NCI-H526 (cell line): Measurements from ENCODE around the gene MYO7B.
"Not testable (repeated sequence)": the region's sequence is repeated elsewhere in the genome, so short reads cannot be mapped to it uniquely, and the experiment has no call there.

Experiments used
- DNase-seq, 2 experiments: peaks; one replicate each; lab custom pipeline; 2025; lab: John Stamatoyannopoulos, UW

The MYO7B gene

GRCh38 chr2:127523269-127523939 lies 12.1 kb upstream of the MYO7B start:
- no peak for DNase-seq

- not testable (repeated sequence) for DNase-seq
Observed at GRCh38 chr2:127524198-127524834, 11.2 kb upstream of the MYO7B start.

- peak in 1 of 2 experiments; percentile 31 for DNase-seq
Observed at GRCh38 chr2:127525691-127526131, 9.8 kb upstream of the MYO7B start.

- DNase-seq, result peak; percentile 96 to 98
Observed at GRCh38 chr2:127526132-127527000, 9.1 kb upstream of the MYO7B start, which contains the start of gene IWS1. Gene IWS1, minus strand, starts transcription at chr2:127526489. Its CDS starts 281 bp downstream, at chr2:127526208.

- peak in 1 of 2 experiments; percentile 49 for DNase-seq
Observed at GRCh38 chr2:127527001-127527804, 8.3 kb upstream of the MYO7B start.

- DNase-seq, result no peak
Observed at GRCh38 chr2:127528487-127528886, 7.0 kb upstream of the MYO7B start.

GRCh38 chr2:127529416-127529815 lies 6.1 kb upstream of the MYO7B start:
- not testable (repeated sequence) for DNase-seq

GRCh38 chr2:127530245-127531140 lies 5.0 kb upstream of the MYO7B start:
- DNase-seq, result no peak

- DNase-seq, result no peak
Observed at GRCh38 chr2:127531221-127531648, 4.2 kb upstream of the MYO7B start.

GRCh38 chr2:127532296-127532695 lies 3.2 kb upstream of the MYO7B start:
- no peak for DNase-seq

- DNase-seq, result no peak
Observed at GRCh38 chr2:127535918-127536317, 435 bp downstream of the MYO7B start.

- no peak for DNase-seq
Observed at GRCh38 chr2:127536707-127537541, 1.4 kb downstream of the MYO7B start.

GRCh38 chr2:127537644-127538043 lies 2.2 kb downstream of the MYO7B start:
- DNase-seq, result no peak

GRCh38 chr2:127541809-127542208 lies 6.3 kb downstream of the MYO7B start:
- no peak for DNase-seq

- DNase-seq, result no peak
Observed at GRCh38 chr2:127542231-127542630, 6.7 kb downstream of the MYO7B start.

- not testable (repeated sequence) for DNase-seq
Observed at GRCh38 chr2:127543013-127543501, 7.6 kb downstream of the MYO7B start.

GRCh38 chr2:127545189-127545588 lies 9.7 kb downstream of the MYO7B start:
- no peak for DNase-seq

- no peak for DNase-seq
Observed at GRCh38 chr2:127545796-127546195, 10.3 kb downstream of the MYO7B start.

GRCh38 chr2:127546797-127547196 lies 11.3 kb downstream of the MYO7B start:
- no peak for DNase-seq
